Endothelial cell of umbilical vein (primary cell): ENCODE results near the gene CD2AP. TPM values are rescaled to one million over a fixed set of nuclear protein-coding genes. Genes with fewer than 3 reads are reported as not detected.

Source experiments
- BruUV-seq: library from RNA; stranded (reverse); fragments of 400-500 nt; replicated peaks from 2 replicates; lab custom pipeline; 2021; lab: Mats Ljungman, UMichigan
- CTCF ChIA-PET: fragments of 300-600, 350-600 bp; sonication (Branson Sonifier 250); formaldehyde crosslinking; loops from one replicate; lab custom pipeline; 2021; ENCODE audit warnings: antibody characterized with exemption, inconsistent platforms; lab: Charles Lee
- POLR2A ChIA-PET: fragments of 300-600, 350-600 bp; sonication (Branson Sonifier 250); formaldehyde crosslinking; loops from one replicate; lab custom pipeline; 2021; ENCODE audit warnings: antibody characterized with exemption, inconsistent platforms; lab: Charles Lee
- DNase-seq: peaks from one replicate; pipeline ENCODE4 v3.0.0-alpha.2; 2011; ENCODE audit warnings: low read depth, low spot score
- FAIRE-seq: peaks from 2 replicates; lab custom pipeline; 2011; peaks lifted over from hg19 to GRCh38; lab: Jason Lieb, UNC
- H2AFZ ChIP-seq: 2 replicates; pipeline ENCODE4 v1.6.0; 2012; ENCODE audit warnings: low read depth, low read length, control low read depth, inconsistent platforms
- H3K27ac ChIP-seq: 2 replicates; pipeline ENCODE4 v1.5.1; 2011; ENCODE audit warnings: low read depth, mild to moderate bottlenecking, control low read depth, low read length, moderate library complexity; ENCODE audit not compliant: insufficient read depth
- H3K27me3 ChIP-seq, 2 experiments: 2 replicates each; pipeline versions ENCODE4 v1.6.0 to v1.6.1; 2011; ENCODE audit warnings: low read length in 2 of 2, mixed read lengths in 1 of 2; ENCODE audit not compliant: control insufficient read depth in 2 of 2, insufficient read depth in 2 of 2
- H3K36me3 ChIP-seq, 2 experiments: 2 replicates in 1 of 2; 3 replicates in 1 of 2; pipeline ENCODE4 v1.5.1; 2011; ENCODE audit warnings: low read length in 2 of 2, mild to moderate bottlenecking in 1 of 2, moderate library complexity in 1 of 2; ENCODE audit not compliant: control insufficient read depth in 2 of 2, insufficient read depth in 2 of 2; ENCODE audit errors: extremely low read depth in 1 of 2
- H3K4me1 ChIP-seq: 3 replicates; pipeline ENCODE4 v1.5.1; 2011; ENCODE audit warnings: mild to moderate bottlenecking, low read length; ENCODE audit not compliant: control insufficient read depth, insufficient read depth; ENCODE audit errors: extremely low read depth
- H3K4me2 ChIP-seq: 2 replicates; pipeline ENCODE4 v1.6.1; 2011; ENCODE audit warnings: low read length, control low read depth, mixed read lengths; ENCODE audit not compliant: insufficient read depth
- H3K4me3 ChIP-seq, 3 experiments: fragments of 200-600 bp in 1 of 3; sonication (generic), shearing (Covaris generic) in 1 of 3; replicated peaks in 1 of 3; 2 replicates each; pipeline ENCODE4 v1.5.1; 2011 to 2016; ENCODE audit warnings: control low read depth in 3 of 3, low read length in 3 of 3, mild to moderate bottlenecking in 2 of 3, inconsistent platforms in 1 of 3, low read depth in 1 of 3, moderate library complexity in 1 of 3; ENCODE audit not compliant: insufficient read depth in 1 of 3
- H3K79me2 ChIP-seq: 2 replicates; pipeline ENCODE4 v1.6.0; 2012; ENCODE audit warnings: low read length, inconsistent platforms; ENCODE audit not compliant: control insufficient read depth, insufficient read depth
- H3K9ac ChIP-seq: replicated peaks from 2 replicates; pipeline ENCODE3; 2011; ENCODE audit warnings: low read length, control low read depth; ENCODE audit not compliant: insufficient read depth; ENCODE audit errors: extremely low read depth
- H3K9me1 ChIP-seq: replicated peaks from 3 replicates; pipeline ENCODE4 v1.6.0; 2011; ENCODE audit warnings: mild to moderate bottlenecking, low read length; ENCODE audit not compliant: control insufficient read depth, insufficient read depth; ENCODE audit errors: extremely low read depth
- H3K9me3 ChIP-seq: replicated peaks from 2 replicates; pipeline ENCODE4 v1.5.1; 2012; ENCODE audit warnings: low read length, inconsistent platforms; ENCODE audit not compliant: control insufficient read depth, insufficient read depth
- H4K20me1 ChIP-seq: replicated peaks from 2 replicates; pipeline ENCODE3; 2011; ENCODE audit warnings: mild to moderate bottlenecking, low read length; ENCODE audit not compliant: control insufficient read depth, insufficient read depth; ENCODE audit errors: extremely low read depth
- CTCF ChIP-seq, 2 donors: IDR thresholded peaks; 1 replicate in 1 of 2; 2 replicates in 1 of 2; pipeline ENCODE4 v1.5.1; 2011; ENCODE audit warnings: low read length in 2 of 2, mild to moderate bottlenecking in 2 of 2, moderate library complexity in 2 of 2, control low read depth in 1 of 2, inconsistent platforms in 1 of 2, low read depth in 1 of 2; ENCODE audit not compliant: insufficient read depth in 1 of 2; ENCODE audit errors: extremely low read depth in 1 of 2
- EZH2 ChIP-seq: IDR thresholded peaks from 2 replicates; pipeline ENCODE4 v1.6.1; 2012; ENCODE audit warnings: borderline replicate concordance, low read depth, mild to moderate bottlenecking, moderate library complexity, low read length, inconsistent platforms; ENCODE audit not compliant: severe bottlenecking
- FOS ChIP-seq: IDR thresholded peaks from 2 replicates; pipeline ENCODE4 v1.6.1; 2011; ENCODE audit warnings: mild to moderate bottlenecking, low read length, moderate library complexity, borderline replicate concordance; ENCODE audit not compliant: insufficient read depth
- GATA2 ChIP-seq: IDR thresholded peaks from 2 replicates; pipeline ENCODE4 v1.7.0; 2011; ENCODE audit warnings: low read depth, mild to moderate bottlenecking, moderate library complexity, mixed read lengths, low read length; ENCODE audit not compliant: insufficient read length, insufficient read depth
- JUN ChIP-seq: IDR thresholded peaks from 2 replicates; pipeline ENCODE4 v1.6.1; 2011; ENCODE audit warnings: borderline replicate concordance, low read depth; ENCODE audit not compliant: insufficient read length, insufficient read depth
- MAX ChIP-seq: IDR thresholded peaks from 2 replicates; pipeline ENCODE4 v1.6.1; 2011; ENCODE audit not compliant: insufficient read depth, insufficient read length
- MYC ChIP-seq: IDR thresholded peaks from one replicate; pipeline ENCODE4 v1.6.1; 2011; ENCODE audit warnings: mild to moderate bottlenecking, low read depth, low read length
- POLR2A ChIP-seq: IDR thresholded peaks from 2 replicates; pipeline ENCODE4 v1.6.1; 2012; ENCODE audit warnings: low read depth, mild to moderate bottlenecking, control low read depth, low read length
- POLR2AphosphoS5 ChIP-seq: IDR thresholded peaks from 2 replicates; pipeline ENCODE4 v1.6.1; 2012; ENCODE audit warnings: low read depth, mild to moderate bottlenecking, control low read depth, low read length, moderate library complexity; ENCODE audit not compliant: insufficient read depth
- dilution Hi-C: fragments of 300-500 bp; cut with MboI; formaldehyde crosslinking; loops from one replicate; pipeline ENCODE4 v1.15.0; 2019; ENCODE audit warnings: low sequenced_read_pairs; ENCODE audit not compliant: extremely low pct_ligation_motif_present
- intact Hi-C: fragments of 100-400 bp; cut with micrococcal nuclease; formaldehyde crosslinking; loops from one replicate; pipeline ENCODE4 v1.10.0; 2022
- polyA plus RNA-seq, 4 experiments: library from polyadenylated mRNA; depleted of rRNA in 3 of 4; stranded (reverse) in 3 of 4; unstranded in 1 of 4; fragments of >200 nt; gene quantifications; 2 replicates each; pipeline versions ENCODE4 v1.2.1 to v1.2.3, GENCODE V29; 2011 to 2012; ENCODE audit warnings: missing spikeins in 1 of 4
- total RNA-seq: library from RNA; stranded (reverse); gene quantifications from 2 replicates; pipeline ENCODE4 v1.2.3, GENCODE V29; 2021

The CD2AP gene
- total and polyA plus RNA-seq, 2 donors (not counting 3 experiments of a cell fraction or from before 2014, with no cell fraction given), result 4.2 to 39.8 TPM

GRCh38 chr6:47648031-47648430 lies 170.4 kb downstream of the CD2AP start:
- no peaks in the 10 kb centered on the region for H3K27me3 ChIP-seq
- dilution Hi-C loops (no loop called here), intact Hi-C loops (no loop called here)
- POLR2A ChIA-PET, result no interaction called here
- no peak overlapping the region for H3K9ac ChIP-seq
- H3K79me2 ChIP-seq, result no peaks in the 10 kb centered on the region
- DNase-seq (no peak), FAIRE-seq (no peak)
- no peaks in the 10 kb centered on the region for H3K9me1 ChIP-seq
- no TSS peak for BruUV-seq
- no peak overlapping the region for H3K4me3 ChIP-seq
- TF ChIP-seq MAX (no peak), FOS (no peak), GATA2 (no peak), POLR2A (no peak), MYC (no peak), POLR2AphosphoS5 (no peak), EZH2 (no peak), CTCF (IDR thresholded peaks at IDR 0.05; ENCODE audit: extremely low read depth in 1 of 2, insufficient read depth in 1 of 2, low read depth in 1 of 2, low read length in 2 of 2) (no peak), JUN (no peak)
- H4K20me1 ChIP-seq, result no peaks in the 10 kb centered on the region
- CTCF ChIA-PET, result interaction anchor here (0.9 kb wide), 1 partner anchor 16 kb away, joined by 3 read pairs; no protein-coding TSS in a partner anchor
- H3K36me3 ChIP-seq, result no peaks in the 10 kb centered on the region
- no peak overlapping the region for H3K27ac ChIP-seq
- no peak overlapping the region for H2AFZ ChIP-seq
- H3K4me1 ChIP-seq, result peaks cover 11% of the 10 kb centered on the region
- H3K4me2 ChIP-seq, result no peak overlapping the region
- no peaks in the 10 kb centered on the region for H3K9me3 ChIP-seq
